ENCODE measurements around the gene DCST2.

DCST2 gene

GRCh38 chr1:155042789-155043188, 9.2 kb upstream of the DCST2 start:
- in situ Hi-C loops (cut with HindIII; ENCODE audit: low sequenced_read_pairs) = no loop called here
- no peak overlapping the region for H3K4me3 ChIP-seq (ENCODE audit: low read depth, low read length)
- TF ChIP-seq CTCF (IDR thresholded peaks at IDR 0.05; ENCODE audit: low read depth, low read length, missing control alignments) = no peak
- DNase-seq (ENCODE audit: low read depth) = no peak

- H3K4me3 ChIP-seq (ENCODE audit: low read depth, low read length) = no peak overlapping the region
- no peak for DNase-seq (ENCODE audit: low read depth)
- in situ Hi-C loops (cut with HindIII; ENCODE audit: low sequenced_read_pairs) = no loop called here
- no peak for TF ChIP-seq CTCF (IDR thresholded peaks at IDR 0.05; ENCODE audit: low read depth, low read length, missing control alignments)
Measured at GRCh38 chr1:155040358-155041093, 6.9 kb upstream of the DCST2 start.

- H3K4me3 ChIP-seq (ENCODE audit: low read depth, low read length) = no peak overlapping the region
- in situ Hi-C loops (cut with HindIII; ENCODE audit: low sequenced_read_pairs) = no loop called here
- DNase-seq (ENCODE audit: low read depth) = no peak
- TF ChIP-seq CTCF (IDR thresholded peaks at IDR 0.05; ENCODE audit: low read depth, low read length, missing control alignments) = no peak
Measured at GRCh38 chr1:155039308-155039669, 5.7 kb upstream of the DCST2 start.

GRCh38 chr1:155038602-155039307, 5.2 kb upstream of the DCST2 start:
- in situ Hi-C loops (cut with HindIII; ENCODE audit: low sequenced_read_pairs) = no loop called here
- no peak for TF ChIP-seq CTCF (IDR thresholded peaks at IDR 0.05; ENCODE audit: low read depth, low read length, missing control alignments)
- H3K4me3 ChIP-seq (ENCODE audit: low read depth, low read length) = no peak overlapping the region
- DNase-seq (ENCODE audit: low read depth) = no peak

- no peak for TF ChIP-seq CTCF (IDR thresholded peaks at IDR 0.05; ENCODE audit: low read depth, low read length, missing control alignments)
- DNase-seq (ENCODE audit: low read depth) = no peak
- in situ Hi-C loops (cut with HindIII; ENCODE audit: low sequenced_read_pairs) = no loop called here
Measured at GRCh38 chr1:155037851-155038441, 4.4 kb upstream of the DCST2 start.

GRCh38 chr1:155037043-155037442, 3.5 kb upstream of the DCST2 start:
- TF ChIP-seq CTCF (IDR thresholded peaks at IDR 0.05; ENCODE audit: low read depth, low read length, missing control alignments) = no peak
- no peak overlapping the region for H3K4me3 ChIP-seq (ENCODE audit: low read depth, low read length)
- no peak for DNase-seq (ENCODE audit: low read depth)
- in situ Hi-C loops (cut with HindIII; ENCODE audit: low sequenced_read_pairs) = no loop called here

More at GRCh38 chr1:155037851-155038441, 4.4 kb upstream of the DCST2 start:
- no peak overlapping the region for H3K4me3 ChIP-seq (ENCODE audit: low read depth, low read length)
